ENCODE measurements around the gene RGMA. TPM values are rescaled to one million over a fixed set of nuclear protein-coding genes. Genes with fewer than 3 reads are reported as not detected.
A peak's percentile ranks its signal among the peaks of the same experiment; 100 is the strongest.
"Not testable (repeated sequence)": the region's sequence is repeated elsewhere in the genome, so short reads cannot be mapped to it uniquely, and the experiment has no call there.

Gene RGMA
- total RNA-seq, 1 donor from 2014 or later, result 56.6 TPM

DNA sequence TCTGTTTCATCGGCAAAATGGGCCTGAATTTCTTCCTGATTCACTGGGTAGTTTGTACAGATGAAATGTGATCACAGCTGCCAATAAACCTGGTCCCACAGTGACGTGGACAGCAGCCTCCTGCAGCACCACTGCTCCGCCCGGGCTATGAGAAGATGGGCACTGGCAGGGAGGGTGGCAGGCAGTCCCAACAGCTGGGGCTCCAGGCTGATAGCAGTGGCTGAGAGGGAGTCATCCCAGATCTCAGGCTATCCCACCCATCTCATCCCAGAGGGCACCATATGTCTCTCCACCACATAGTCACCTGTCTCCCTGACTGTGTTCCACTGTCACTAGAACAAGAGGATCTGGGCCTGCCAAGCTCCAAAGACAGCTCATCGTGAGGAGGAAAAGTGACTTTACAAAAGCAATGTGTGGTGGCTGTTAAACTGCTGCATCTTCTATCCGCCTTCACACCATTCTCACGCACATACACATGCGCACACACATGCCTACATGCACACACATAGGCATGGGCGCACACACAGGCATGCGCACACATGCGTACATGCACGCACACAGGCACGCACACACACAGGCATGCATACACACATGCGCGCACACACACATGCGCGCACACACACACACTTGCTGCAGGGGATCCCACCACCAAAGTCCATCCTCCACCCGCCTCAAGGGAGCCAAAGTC is 46.2 kb downstream of the RGMA start:
- no peak for TF ChIP-seq CTCF (IDR thresholded peaks at IDR 0.05; ENCODE audit: partially characterized antibody, unreplicated experiment)
- DNase-seq, result peak; percentile 12
- Mint-ChIP-seq H3K27ac (ENCODE audit: unreplicated experiment) (peak overlapping the region; percentile 65), H3K4me3 (ENCODE audit: unreplicated experiment) (peak overlapping the region; percentile 53), H3K27me3 (ENCODE audit: unreplicated experiment) (peaks cover 21% of the 10 kb centered on the region), H3K9me3 (ENCODE audit: unreplicated experiment) (peaks cover 21% of the 10 kb centered on the region), H3K36me3 (ENCODE audit: unreplicated experiment) (peaks cover 21% of the 10 kb centered on the region), H3K4me1 (ENCODE audit: low read depth, unreplicated experiment) (peaks cover 21% of the 10 kb centered on the region)

- no peak overlapping the region for H3K27ac Mint-ChIP-seq (ENCODE audit: unreplicated experiment)
- H3K4me3 Mint-ChIP-seq (ENCODE audit: unreplicated experiment), result no peak overlapping the region
- H3K27me3 Mint-ChIP-seq (ENCODE audit: unreplicated experiment), result peaks cover 25% of the 10 kb centered on the region
- peaks cover 25% of the 10 kb centered on the region for H3K9me3 Mint-ChIP-seq (ENCODE audit: unreplicated experiment)
- peaks cover 21% of the 10 kb centered on the region for H3K36me3 Mint-ChIP-seq (ENCODE audit: unreplicated experiment)
- peaks cover 25% of the 10 kb centered on the region for H3K4me1 Mint-ChIP-seq (ENCODE audit: low read depth, unreplicated experiment)
- no peak for DNase-seq
- TF ChIP-seq CTCF (IDR thresholded peaks at IDR 0.05; ENCODE audit: partially characterized antibody, unreplicated experiment), result no peak
Measured at GRCh38 chr15:93042211-93042610, 46.8 kb downstream of the RGMA start.

DNA sequence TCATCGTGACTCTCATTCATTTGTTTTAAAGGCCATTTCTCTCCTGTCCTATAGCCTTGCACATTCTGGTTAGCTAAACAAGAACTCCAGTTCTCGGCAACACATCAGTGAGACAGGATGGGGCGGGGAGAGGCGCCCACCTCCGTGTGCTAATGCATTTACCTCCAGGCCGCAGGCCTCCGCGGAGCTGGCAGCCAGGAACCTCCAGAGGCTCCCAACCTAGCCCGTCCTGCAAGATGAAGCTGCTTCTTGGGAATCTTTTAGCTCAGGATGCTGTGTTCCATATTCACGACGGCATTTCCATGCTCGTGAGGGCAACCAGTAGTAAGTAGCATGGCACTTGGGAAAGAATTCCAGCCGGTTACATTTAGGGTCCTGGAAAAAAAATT is 47.9 kb downstream of the RGMA start:
- Mint-ChIP-seq H3K27ac (ENCODE audit: unreplicated experiment) (no peak overlapping the region), H3K9me3 (ENCODE audit: unreplicated experiment) (peaks cover 22% of the 10 kb centered on the region), H3K36me3 (ENCODE audit: unreplicated experiment) (peaks cover 16% of the 10 kb centered on the region), H3K4me1 (ENCODE audit: low read depth, unreplicated experiment) (peaks cover 32% of the 10 kb centered on the region), H3K27me3 (ENCODE audit: unreplicated experiment) (peaks cover 27% of the 10 kb centered on the region), H3K4me3 (ENCODE audit: unreplicated experiment) (no peak overlapping the region)
- no peak for TF ChIP-seq CTCF (IDR thresholded peaks at IDR 0.05; ENCODE audit: partially characterized antibody, unreplicated experiment)
- DNase-seq, result peak; percentile 8

- Mint-ChIP-seq H3K27me3 (ENCODE audit: unreplicated experiment) (peaks cover 31% of the 10 kb centered on the region), H3K36me3 (ENCODE audit: unreplicated experiment) (peaks cover 9% of the 10 kb centered on the region), H3K27ac (ENCODE audit: unreplicated experiment) (peak overlapping the region; percentile 45), H3K4me3 (ENCODE audit: unreplicated experiment) (no peak overlapping the region), H3K4me1 (ENCODE audit: low read depth, unreplicated experiment) (peaks cover 37% of the 10 kb centered on the region), H3K9me3 (ENCODE audit: unreplicated experiment) (peaks cover 17% of the 10 kb centered on the region)
- no peak for TF ChIP-seq CTCF (IDR thresholded peaks at IDR 0.05; ENCODE audit: partially characterized antibody, unreplicated experiment)
- peak; percentile 15 for DNase-seq
Measured at GRCh38 chr15:93040288-93041158, 48.5 kb downstream of the RGMA start.

DNA sequence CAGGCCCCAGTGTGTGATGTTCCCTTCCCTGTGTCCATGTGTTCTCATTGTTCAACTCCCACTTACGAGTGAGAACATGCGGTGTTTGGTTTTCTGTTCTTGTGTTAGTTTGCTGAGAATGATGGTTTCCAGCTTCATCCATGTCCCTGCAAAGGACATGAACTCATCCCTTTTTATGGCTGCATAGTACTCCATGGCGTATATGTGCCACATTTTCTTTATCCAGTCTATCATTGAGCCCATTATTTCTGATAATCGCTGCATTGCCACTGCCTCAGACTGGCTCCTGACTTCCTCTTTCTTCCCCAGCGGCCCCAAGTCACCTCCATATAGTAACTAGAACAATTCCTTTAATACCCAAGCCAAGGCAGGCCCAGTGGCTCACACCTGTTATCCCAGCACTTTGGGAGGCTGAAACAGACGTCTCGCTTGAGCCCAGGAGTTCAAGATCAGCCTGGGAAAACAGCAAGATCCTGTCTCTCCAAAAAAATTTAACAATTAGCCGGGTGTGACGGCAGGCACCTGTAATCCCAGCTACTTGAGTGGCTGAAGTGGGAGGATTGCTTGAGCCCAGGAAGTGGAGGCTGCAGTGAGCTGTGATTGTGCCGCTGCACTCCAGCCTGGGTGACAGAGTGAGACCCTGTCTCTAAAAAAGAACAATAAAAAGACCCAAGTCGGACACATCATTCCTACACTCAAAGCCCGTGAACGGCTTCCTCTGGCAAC is 49.3 kb downstream of the RGMA start:
- Mint-ChIP-seq H3K27me3 (ENCODE audit: unreplicated experiment) (peaks cover 28% of the 10 kb centered on the region), H3K9me3 (ENCODE audit: unreplicated experiment) (peaks cover 17% of the 10 kb centered on the region), H3K4me1 (ENCODE audit: low read depth, unreplicated experiment) (peaks cover 41% of the 10 kb centered on the region), H3K27ac (ENCODE audit: unreplicated experiment) (peak overlapping the region; percentile 45)
- not testable (repeated sequence) for H3K4me3 Mint-ChIP-seq (ENCODE audit: unreplicated experiment); H3K36me3 Mint-ChIP-seq (ENCODE audit: unreplicated experiment); DNase-seq

Measured in glutamatergic neuron (in vitro differentiated cells).